OCI-LY3 (cell line): ENCODE measurements around the gene GALNT14.

Experiments used
- EZH2phosphoT487 ChIP-seq: fragments of 200-600 bp; shearing (Covaris generic); IDR thresholded peaks from 2 replicates; pipeline ENCODE4 v1.6.1; 2018; ENCODE audit warnings: antibody characterized with exemption, mixed run types, low read depth
- TF ChIP-seq, protein P1 (sequence below): fragments of 200-600, 300-600 bp; sonication (generic); IDR thresholded peaks from 2 replicates; pipeline ENCODE4 v1.5.1; 2014; ENCODE audit warnings: antibody characterized with exemption, low read length, low read depth

GRCh38 chr2:31132786-31133185 is 5.5 kb downstream of the GALNT14 start:
- TF ChIP-seq, protein P1, sequence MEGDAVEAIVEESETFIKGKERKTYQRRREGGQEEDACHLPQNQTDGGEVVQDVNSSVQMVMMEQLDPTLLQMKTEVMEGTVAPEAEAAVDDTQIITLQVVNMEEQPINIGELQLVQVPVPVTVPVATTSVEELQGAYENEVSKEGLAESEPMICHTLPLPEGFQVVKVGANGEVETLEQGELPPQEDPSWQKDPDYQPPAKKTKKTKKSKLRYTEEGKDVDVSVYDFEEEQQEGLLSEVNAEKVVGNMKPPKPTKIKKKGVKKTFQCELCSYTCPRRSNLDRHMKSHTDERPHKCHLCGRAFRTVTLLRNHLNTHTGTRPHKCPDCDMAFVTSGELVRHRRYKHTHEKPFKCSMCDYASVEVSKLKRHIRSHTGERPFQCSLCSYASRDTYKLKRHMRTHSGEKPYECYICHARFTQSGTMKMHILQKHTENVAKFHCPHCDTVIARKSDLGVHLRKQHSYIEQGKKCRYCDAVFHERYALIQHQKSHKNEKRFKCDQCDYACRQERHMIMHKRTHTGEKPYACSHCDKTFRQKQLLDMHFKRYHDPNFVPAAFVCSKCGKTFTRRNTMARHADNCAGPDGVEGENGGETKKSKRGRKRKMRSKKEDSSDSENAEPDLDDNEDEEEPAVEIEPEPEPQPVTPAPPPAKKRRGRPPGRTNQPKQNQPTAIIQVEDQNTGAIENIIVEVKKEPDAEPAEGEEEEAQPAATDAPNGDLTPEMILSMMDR: no peak
- TF ChIP-seq EZH2phosphoT487: no peak
